CD14-positive monocyte (primary cell): ENCODE data around the gene APCDD1L. TPM values are rescaled to one million over a fixed set of nuclear protein-coding genes. Genes with fewer than 3 reads are reported as not detected.

Experiments used
- DNase-seq, 3 donors: peaks; one replicate each; pipeline ENCODE4 v3.0.0-alpha.2; 2011 to 2022
- H2AFZ ChIP-seq: 2 replicates; pipeline ENCODE4 v1.6.0; 2012; ENCODE audit warnings: mild to moderate bottlenecking, low read depth, low read length, inconsistent platforms; ENCODE audit not compliant: insufficient read depth, poor library complexity, severe bottlenecking
- H3K27ac ChIP-seq, 2 donors: 1 replicate in 1 of 2; 2 replicates in 1 of 2; pipeline ENCODE4 v1.5.1; 2012 to 2013; ENCODE audit warnings: low read length in 2 of 2, control low read depth in 1 of 2, inconsistent platforms in 1 of 2, low read depth in 1 of 2, mild to moderate bottlenecking in 1 of 2
- H3K27me3 ChIP-seq, 2 donors: one replicate each; pipeline versions ENCODE4 v1.6.0 to v1.6.1; 2011 to 2013; ENCODE audit warnings: low read length in 2 of 2; ENCODE audit not compliant: control insufficient read depth in 2 of 2, insufficient read depth in 2 of 2
- H3K36me3 ChIP-seq, 2 donors: replicated peaks in 1 of 2; 1 replicate in 1 of 2; 2 replicates in 1 of 2; pipeline versions ENCODE4 v1.5.1 to v1.6.1; 2012 to 2013; ENCODE audit warnings: low read length in 2 of 2, control low read depth in 1 of 2, inconsistent platforms in 1 of 2, mild to moderate bottlenecking in 1 of 2; ENCODE audit not compliant: insufficient read depth in 2 of 2, control insufficient read depth in 1 of 2
- H3K4me1 ChIP-seq, 2 donors: 1 replicate in 1 of 2; 2 replicates in 1 of 2; pipeline versions ENCODE4 v1.5.1 to v1.6.1; 2012 to 2013; ENCODE audit warnings: low read length in 2 of 2, control low read depth in 1 of 2, inconsistent platforms in 1 of 2, mild to moderate bottlenecking in 1 of 2, moderate library complexity in 1 of 2; ENCODE audit not compliant: insufficient read depth in 2 of 2, control insufficient read depth in 1 of 2
- H3K4me2 ChIP-seq: replicated peaks from 2 replicates; pipeline ENCODE3; 2012; ENCODE audit warnings: low read length, moderate library complexity, mild to moderate bottlenecking; ENCODE audit not compliant: poor library complexity, severe bottlenecking; ENCODE audit errors: extremely low read depth
- H3K4me3 ChIP-seq, 3 experiments: fragments of 200-600 bp in 1 of 3; sonication (generic) in 1 of 3; replicated peaks in 1 of 3; 1 replicate in 2 of 3; 2 replicates in 1 of 3; pipeline ENCODE4 v1.5.1; 2011 to 2013; ENCODE audit warnings: low read length in 3 of 3, mild to moderate bottlenecking in 3 of 3, control low read depth in 2 of 3, low read depth in 2 of 3, inconsistent platforms in 1 of 3, moderate library complexity in 1 of 3
- H3K79me2 ChIP-seq: 2 replicates; pipeline ENCODE4 v1.6.0; 2012; ENCODE audit warnings: mild to moderate bottlenecking, control low read depth, inconsistent platforms, low read length, moderate library complexity; ENCODE audit not compliant: insufficient read depth
- H3K9ac ChIP-seq: 2 replicates; pipeline ENCODE4 v1.6.0; 2017; ENCODE audit warnings: low read length, mild to moderate bottlenecking; ENCODE audit not compliant: insufficient read depth, poor library complexity, severe bottlenecking
- H3K9me3 ChIP-seq, 2 donors: replicated peaks in 1 of 2; 1 replicate in 1 of 2; 2 replicates in 1 of 2; pipeline versions ENCODE4 v1.5.1 to v1.6.1; 2012 to 2013; ENCODE audit warnings: low read length in 2 of 2, control low read depth in 1 of 2; ENCODE audit not compliant: control insufficient read depth in 1 of 2, insufficient read depth in 1 of 2
- H4K20me1 ChIP-seq: 2 replicates; pipeline ENCODE4 v1.6.0; 2012; ENCODE audit warnings: mild to moderate bottlenecking, low read length, control low read depth, moderate library complexity; ENCODE audit not compliant: insufficient read depth
- H3K27ac Mint-ChIP-seq, 7 donors: one replicate each; pipeline ENCODE4 v1.8.0; 2020; ENCODE audit warnings: mild to moderate bottlenecking in 7 of 7, mixed read lengths in 7 of 7, moderate library complexity in 6 of 7, inconsistent platforms in 2 of 7
- H3K27me3 Mint-ChIP-seq, 3 donors: one replicate each; pipeline ENCODE4 v1.8.0; 2021 to 2022; ENCODE audit warnings: low read depth in 3 of 3, mild to moderate bottlenecking in 3 of 3, mixed read lengths in 3 of 3, moderate library complexity in 3 of 3, inconsistent platforms in 1 of 3
- H3K36me3 Mint-ChIP-seq, 2 donors: one replicate each; pipeline ENCODE4 v1.8.0; 2020; ENCODE audit warnings: mixed read lengths in 2 of 2, inconsistent platforms in 1 of 2, mild to moderate bottlenecking in 1 of 2
- H3K4me1 Mint-ChIP-seq: one replicate; pipeline ENCODE4 v1.8.0; 2020; ENCODE audit warnings: mild to moderate bottlenecking, mixed read lengths
- H3K4me3 Mint-ChIP-seq, 2 donors: one replicate each; pipeline ENCODE4 v1.8.0; 2020; ENCODE audit warnings: mild to moderate bottlenecking in 2 of 2, mixed read lengths in 2 of 2, moderate library complexity in 1 of 2
- H3K9me3 Mint-ChIP-seq, 7 donors: one replicate each; pipeline ENCODE4 v1.8.0; 2020 to 2022; ENCODE audit warnings: mixed read lengths in 7 of 7, mild to moderate bottlenecking in 6 of 7, moderate library complexity in 6 of 7, inconsistent platforms in 2 of 7
- WGBS: methylation state at CpG from one replicate; pipeline ENCODE4 v1.1.5; 2013; ENCODE audit warnings: missing lambda C conversion rate; ENCODE audit not compliant: insufficient coverage; 5-methylcytosine and 5-hydroxymethylcytosine counted together
- intact Hi-C, 2 donors: fragments of 100-400 bp; cut with micrococcal nuclease; formaldehyde crosslinking; loops; one replicate each; pipeline versions ENCODE4 v1.15.0 to v1.15.1; 2023
- polyA plus RNA-seq, 3 donors: library from polyadenylated mRNA; depleted of rRNA in 1 of 3; unstranded in 2 of 3; stranded (reverse) in 1 of 3; fragments of 300-500 nt in 2 of 3; fragments of >200 nt in 1 of 3; fragmentation: Illumina TruSeq in 2 of 3; gene quantifications; 1 replicate in 2 of 3; 2 replicates in 1 of 3; pipeline ENCODE4 v1.2.3, GENCODE V29; 2012 to 2021
- TF ChIP-seq, protein P1 (sequence below): fragments of 200-600 bp; IDR thresholded peaks from one replicate; pipeline ENCODE4 v1.8.0; 2022; ENCODE audit warnings: antibody characterized with exemption, mild to moderate bottlenecking

Gene APCDD1L
- polyA plus RNA-seq, 3 donors, result not detected

DNA sequence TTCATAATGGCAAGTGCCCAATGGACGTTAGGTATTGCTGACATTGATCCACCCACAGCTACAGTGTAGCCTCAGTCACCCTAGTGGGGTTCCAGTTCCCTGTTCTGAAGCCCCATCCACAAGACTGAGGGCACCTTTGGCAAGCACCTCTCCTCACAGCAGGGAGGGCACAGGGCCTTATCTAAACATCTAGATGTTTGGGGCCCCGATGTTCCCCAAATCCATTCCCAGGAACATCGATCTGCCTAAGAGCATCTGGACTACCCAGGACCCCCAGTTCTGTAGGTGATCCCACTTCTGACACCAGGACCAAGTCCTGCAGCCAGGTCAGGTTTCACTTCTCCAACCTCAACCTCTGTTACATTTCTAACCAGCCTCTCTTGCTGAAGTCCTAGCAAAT lies 10.6 kb downstream of the APCDD1L start:
- H3K9ac ChIP-seq, result no peak overlapping the region
- no peaks in the 10 kb centered on the region for H3K4me1 Mint-ChIP-seq
- no peak overlapping the region for H3K4me2 ChIP-seq
- H3K4me3 Mint-ChIP-seq, result no peak overlapping the region
- intact Hi-C loops, result no loop called here
- H3K27me3 ChIP-seq, result no peaks in the 10 kb centered on the region
- DNase-seq, result no peak
- no peak overlapping the region for H3K4me3 ChIP-seq
- H3K36me3 Mint-ChIP-seq, result no peaks in the 10 kb centered on the region
- H3K79me2 ChIP-seq, result no peaks in the 10 kb centered on the region
- no peaks in the 10 kb centered on the region for H3K36me3 ChIP-seq
- no peaks in the 10 kb centered on the region for H3K4me1 ChIP-seq
- no peak overlapping the region for H3K27ac Mint-ChIP-seq
- peaks cover 2 to 5% (median 3%) of the 10 kb centered on the region in 3 donors for H3K27me3 Mint-ChIP-seq
- TF ChIP-seq, protein P1, sequence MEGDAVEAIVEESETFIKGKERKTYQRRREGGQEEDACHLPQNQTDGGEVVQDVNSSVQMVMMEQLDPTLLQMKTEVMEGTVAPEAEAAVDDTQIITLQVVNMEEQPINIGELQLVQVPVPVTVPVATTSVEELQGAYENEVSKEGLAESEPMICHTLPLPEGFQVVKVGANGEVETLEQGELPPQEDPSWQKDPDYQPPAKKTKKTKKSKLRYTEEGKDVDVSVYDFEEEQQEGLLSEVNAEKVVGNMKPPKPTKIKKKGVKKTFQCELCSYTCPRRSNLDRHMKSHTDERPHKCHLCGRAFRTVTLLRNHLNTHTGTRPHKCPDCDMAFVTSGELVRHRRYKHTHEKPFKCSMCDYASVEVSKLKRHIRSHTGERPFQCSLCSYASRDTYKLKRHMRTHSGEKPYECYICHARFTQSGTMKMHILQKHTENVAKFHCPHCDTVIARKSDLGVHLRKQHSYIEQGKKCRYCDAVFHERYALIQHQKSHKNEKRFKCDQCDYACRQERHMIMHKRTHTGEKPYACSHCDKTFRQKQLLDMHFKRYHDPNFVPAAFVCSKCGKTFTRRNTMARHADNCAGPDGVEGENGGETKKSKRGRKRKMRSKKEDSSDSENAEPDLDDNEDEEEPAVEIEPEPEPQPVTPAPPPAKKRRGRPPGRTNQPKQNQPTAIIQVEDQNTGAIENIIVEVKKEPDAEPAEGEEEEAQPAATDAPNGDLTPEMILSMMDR, result no peak
- no peak overlapping the region for H3K27ac ChIP-seq
- no peak overlapping the region for H2AFZ ChIP-seq
- H3K9me3 ChIP-seq, result peaks cover 33 to 39% of the 10 kb centered on the region in 2 donors
- 89% methylated on average over 3 of the region's 3 CpGs for WGBS
- H3K9me3 Mint-ChIP-seq, result peaks cover 13 to 48% (median 35%) of the 10 kb centered on the region in 7 donors
- H4K20me1 ChIP-seq, result no peaks in the 10 kb centered on the region

- Mint-ChIP-seq H3K4me3 (no peak overlapping the region), H3K9me3 (peaks cover 13 to 48% (median 35%) of the 10 kb centered on the region in 7 donors), H3K27ac (no peak overlapping the region), H3K27me3 (peaks cover 4 to 10% (median 4%) of the 10 kb centered on the region in 3 donors), H3K36me3 (no peaks in the 10 kb centered on the region), H3K4me1 (no peaks in the 10 kb centered on the region)
- H4K20me1 ChIP-seq, result no peaks in the 10 kb centered on the region
- H3K4me1 ChIP-seq, result no peaks in the 10 kb centered on the region
- no peaks in the 10 kb centered on the region for H3K36me3 ChIP-seq
- H3K4me3 ChIP-seq, result no peak overlapping the region
- no peak overlapping the region for H3K4me2 ChIP-seq
- no peaks in the 10 kb centered on the region for H3K79me2 ChIP-seq
- no peak overlapping the region for H2AFZ ChIP-seq
- TF ChIP-seq, protein P1, result no peak
- no peak overlapping the region for H3K27ac ChIP-seq
- WGBS, result 85% methylated on average over 1 of the region's 1 CpG
- H3K27me3 ChIP-seq, result no peaks in the 10 kb centered on the region
- H3K9ac ChIP-seq, result no peak overlapping the region
- H3K9me3 ChIP-seq, result peaks cover 33 to 39% of the 10 kb centered on the region in 2 donors
- intact Hi-C loops, result no loop called here
- no peak for DNase-seq
Observed at GRCh38 chr20:58503668-58504067, 11.5 kb downstream of the APCDD1L start.
